GM12891 (cell line): Measurements from ENCODE around the gene TMEM74B.

Experiments used
- DNase-seq: peaks from one replicate; pipeline ENCODE4 v3.0.0; 2011; ENCODE audit warnings: low spot score; ENCODE audit not compliant: insufficient read length
- FAIRE-seq: peaks from 2 replicates; lab custom pipeline; 2011; peaks lifted over from hg19 to GRCh38; lab: Jason Lieb, UNC
- PAX5 ChIP-seq: IDR thresholded peaks from 2 replicates; pipeline ENCODE4 v1.6.1; 2011; ENCODE audit warnings: low read length, moderate library complexity, mild to moderate bottlenecking; ENCODE audit not compliant: insufficient read depth, severe bottlenecking
- POLR2A ChIP-seq: IDR thresholded peaks from 2 replicates; pipeline ENCODE4 v1.6.1; 2011; ENCODE audit warnings: low read depth, low read length, control low read depth
- POLR2AphosphoS5 ChIP-seq: IDR thresholded peaks from 2 replicates; pipeline ENCODE4 v1.6.1; 2011; ENCODE audit warnings: low read depth, low read length, control low read depth
- POU2F2 ChIP-seq: IDR thresholded peaks from 2 replicates; pipeline ENCODE4 v1.6.1; 2011; ENCODE audit warnings: low read depth, mild to moderate bottlenecking, control low read depth, low read length, moderate library complexity
- SPI1 ChIP-seq: IDR thresholded peaks from 2 replicates; pipeline ENCODE4 v1.6.1; 2011; ENCODE audit warnings: low read depth, low read length, control low read depth
- TAF1 ChIP-seq: IDR thresholded peaks from 2 replicates; pipeline ENCODE4 v1.6.1; 2011; ENCODE audit warnings: low read depth, low read length, control low read depth

The TMEM74B gene

DNA sequence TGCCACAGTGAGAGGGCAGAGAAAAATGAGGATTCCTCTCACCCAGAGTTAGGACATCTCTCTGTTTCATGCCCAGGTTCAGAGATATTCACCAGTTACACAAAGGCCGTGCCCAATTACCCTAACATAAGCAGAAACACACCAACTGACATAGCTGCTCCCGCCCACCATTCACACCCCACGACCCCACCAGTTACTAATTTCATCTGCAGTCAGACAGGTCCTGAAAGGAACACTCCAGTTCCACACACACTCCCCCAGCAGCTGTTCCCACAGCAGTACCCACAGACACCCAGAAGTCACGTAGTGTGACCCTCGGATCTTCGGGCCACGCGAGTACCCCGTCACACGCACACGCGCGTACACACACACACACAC lies 532 bp downstream of the TMEM74B start:
- TF ChIP-seq SPI1 (no peak), POLR2AphosphoS5 (no peak), TAF1 (no peak), PAX5 (no peak), POU2F2 (no peak), POLR2A (no peak)
- FAIRE-seq (no peak), DNase-seq (no peak)

- TF ChIP-seq POU2F2, result no peak
Observed at GRCh38 chr20:1183153-1183552, 1.6 kb downstream of the TMEM74B start.

GRCh38 chr20:1182106-1182505 lies 2.7 kb downstream of the TMEM74B start:
- DNase-seq, result no peak
- TF ChIP-seq TAF1 (no peak), POLR2AphosphoS5 (no peak), SPI1 (no peak), PAX5 (no peak), POU2F2 (no peak)
- no peak for FAIRE-seq

More at GRCh38 chr20:1183153-1183552, 1.6 kb downstream of the TMEM74B start:
- FAIRE-seq (no peak), DNase-seq (no peak)

DNA sequence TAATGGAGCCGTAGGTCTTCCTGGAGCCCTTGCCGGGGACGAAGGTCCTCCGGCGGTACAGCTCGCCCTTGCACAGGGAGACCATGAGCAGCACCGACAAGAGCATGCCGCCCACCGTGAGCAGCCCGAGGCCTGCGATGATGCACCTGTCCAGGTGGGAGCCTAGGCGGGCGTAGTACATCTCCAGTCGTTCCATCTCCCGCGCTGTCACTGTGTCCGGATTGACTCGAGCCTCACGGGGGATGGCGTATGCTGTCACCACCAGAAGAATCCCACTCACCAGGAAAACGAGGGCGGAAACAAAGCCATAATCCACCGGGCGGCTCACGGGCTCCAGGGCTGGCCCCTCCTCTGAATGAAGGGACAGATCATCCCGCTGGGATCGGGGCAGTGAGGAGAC lies 3.8 kb downstream of the TMEM74B start:
- TF ChIP-seq SPI1, result no peak
- no peak for TF ChIP-seq TAF1
- no peak for TF ChIP-seq PAX5
- no peak for TF ChIP-seq POLR2AphosphoS5
- no peak for TF ChIP-seq POLR2A
- FAIRE-seq (no peak), DNase-seq (no peak)

DNA sequence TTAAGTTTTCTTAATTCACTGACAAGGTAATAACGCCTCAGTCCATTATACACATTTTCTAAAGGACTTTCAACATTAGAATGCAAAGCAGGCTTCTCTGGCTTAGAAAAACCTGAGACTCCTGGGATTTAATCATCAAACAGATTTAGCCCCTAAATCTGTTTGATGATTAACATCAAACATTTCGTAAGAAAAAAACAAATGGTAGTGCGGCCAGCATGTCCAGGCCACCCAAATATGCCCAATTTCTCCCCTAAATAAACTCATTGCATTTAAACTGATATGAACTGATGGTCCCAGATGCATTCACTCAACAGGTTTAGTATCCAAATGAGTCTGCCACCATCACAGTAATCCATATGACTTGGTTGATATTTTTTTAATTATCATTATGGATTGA lies 6.2 kb downstream of the TMEM74B start:
- no peak for TF ChIP-seq POU2F2
- no peak for TF ChIP-seq POLR2A
- TF ChIP-seq TAF1, result no peak
- no peak for TF ChIP-seq PAX5
- no peak for TF ChIP-seq SPI1
- no peak for TF ChIP-seq POLR2AphosphoS5
- no peak for DNase-seq
- no peak for FAIRE-seq

- no peak for TF ChIP-seq POLR2AphosphoS5
- TF ChIP-seq SPI1, result no peak
- TF ChIP-seq TAF1, result no peak
- TF ChIP-seq POU2F2, result no peak
- TF ChIP-seq PAX5, result no peak
- no peak for TF ChIP-seq POLR2A
- FAIRE-seq, result no peak
Observed at GRCh38 chr20:1178103-1178502, 6.7 kb downstream of the TMEM74B start.

DNA sequence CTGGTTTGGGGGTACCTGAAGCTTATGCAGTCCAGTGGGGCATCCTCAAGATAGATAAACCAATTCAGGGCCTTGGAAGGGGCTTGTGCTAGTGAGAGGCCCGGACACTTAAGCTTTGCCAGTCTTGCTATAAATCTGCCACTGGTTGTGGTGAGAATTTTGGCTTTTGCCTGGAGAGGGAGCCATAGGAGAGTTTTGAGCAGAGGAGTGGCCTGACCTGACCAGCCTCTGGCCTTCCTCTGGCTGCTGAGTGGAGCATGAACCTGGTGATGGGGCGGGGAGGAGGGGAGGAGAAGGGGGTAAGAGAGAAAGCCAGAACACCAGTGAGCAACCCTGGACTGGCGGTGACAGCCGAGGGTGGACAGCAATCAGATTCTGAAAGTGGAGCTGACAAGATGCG lies 7.1 kb downstream of the TMEM74B start:
- TF ChIP-seq PAX5 (no peak), POU2F2 (no peak)
- DNase-seq (no peak), FAIRE-seq (no peak)

More at GRCh38 chr20:1178103-1178502, 6.7 kb downstream of the TMEM74B start:
- no peak for DNase-seq

DNA sequence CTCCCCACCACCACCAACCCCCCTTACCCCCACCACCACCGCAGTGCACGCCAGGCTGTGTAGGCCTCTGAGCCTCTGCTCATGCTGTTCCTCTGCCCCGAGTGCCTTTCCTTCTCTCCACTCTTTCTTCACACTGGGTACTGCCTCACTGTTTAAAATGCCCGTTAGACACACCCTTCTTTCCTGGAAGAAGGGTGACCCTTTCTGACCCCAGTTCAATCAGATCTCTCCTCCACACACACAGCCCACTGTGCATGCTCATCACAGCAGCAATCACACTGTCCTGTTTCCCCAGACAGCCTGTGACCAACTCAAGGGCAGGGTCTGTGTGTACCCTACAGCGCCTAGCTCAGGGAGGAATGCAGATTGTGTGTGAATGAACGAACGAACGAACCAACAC lies 10.0 kb downstream of the TMEM74B start:
- FAIRE-seq, result no peak

DNA sequence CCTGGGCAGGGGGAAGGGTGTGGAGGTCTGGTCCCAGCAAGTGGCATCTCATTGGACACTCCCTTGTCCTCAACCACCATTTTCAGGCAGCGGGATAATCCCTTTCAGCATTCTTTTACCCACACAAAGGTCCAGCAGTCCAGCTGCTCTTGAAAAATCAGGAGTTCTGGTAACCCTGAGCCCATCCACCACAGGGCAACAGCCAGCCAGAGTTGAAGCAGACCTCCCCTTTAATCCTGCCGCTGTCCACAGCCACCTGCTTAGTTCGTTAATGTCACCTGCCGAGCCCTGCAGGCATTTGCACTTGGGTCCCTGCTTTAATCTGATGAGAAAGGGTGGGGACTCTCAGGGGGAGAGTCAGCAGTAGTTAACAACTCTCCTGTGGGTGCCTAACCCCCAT lies 11.1 kb downstream of the TMEM74B start:
- no peak for TF ChIP-seq SPI1
- TF ChIP-seq PAX5, result no peak
- TF ChIP-seq POLR2A, result no peak
- TF ChIP-seq TAF1, result no peak
- TF ChIP-seq POLR2AphosphoS5, result no peak
- TF ChIP-seq POU2F2, result no peak
- DNase-seq (no peak), FAIRE-seq (no peak)

More for the DNA sequence above, 10.0 kb downstream of the TMEM74B start:
- no peak for DNase-seq
- TF ChIP-seq POLR2AphosphoS5, result no peak
- TF ChIP-seq TAF1, result no peak
- TF ChIP-seq POLR2A, result no peak
- TF ChIP-seq POU2F2, result no peak
- TF ChIP-seq SPI1, result no peak

DNA sequence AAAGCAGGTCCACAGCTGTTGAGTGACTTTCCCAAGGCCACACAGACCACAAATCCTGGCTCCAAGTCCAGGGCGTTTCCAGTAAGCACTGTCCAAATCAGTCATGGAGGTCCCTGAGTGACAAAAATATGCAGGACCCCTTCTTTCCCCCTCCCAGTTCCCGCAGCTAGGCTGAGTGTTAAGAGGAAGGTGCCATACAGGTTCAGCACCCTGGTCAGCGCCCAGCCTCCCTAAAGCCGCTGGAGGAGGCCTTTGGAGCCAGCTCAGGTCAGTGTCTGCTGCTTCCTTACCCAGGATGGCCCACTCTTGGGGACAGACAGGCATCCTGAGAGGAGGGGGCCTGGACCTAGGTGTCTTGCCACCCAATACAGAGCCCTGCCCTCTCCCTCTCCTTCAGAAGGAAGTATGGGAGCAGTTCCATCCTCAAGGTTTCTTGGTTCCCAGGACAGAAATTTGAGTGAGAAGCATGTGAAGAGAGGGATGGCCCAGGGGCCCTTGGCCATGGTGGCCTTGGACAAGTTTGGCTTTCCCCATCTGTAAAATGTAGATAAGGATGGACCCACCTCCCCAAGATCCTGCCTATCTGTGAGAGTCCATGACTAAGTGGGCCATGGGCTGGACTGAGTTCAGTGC lies 13.2 kb downstream of the TMEM74B start:
- TF ChIP-seq POLR2A (no peak), PAX5 (no peak), POLR2AphosphoS5 (no peak), SPI1 (no peak), TAF1 (no peak), POU2F2 (no peak)
- FAIRE-seq (no peak), DNase-seq (no peak)

DNA sequence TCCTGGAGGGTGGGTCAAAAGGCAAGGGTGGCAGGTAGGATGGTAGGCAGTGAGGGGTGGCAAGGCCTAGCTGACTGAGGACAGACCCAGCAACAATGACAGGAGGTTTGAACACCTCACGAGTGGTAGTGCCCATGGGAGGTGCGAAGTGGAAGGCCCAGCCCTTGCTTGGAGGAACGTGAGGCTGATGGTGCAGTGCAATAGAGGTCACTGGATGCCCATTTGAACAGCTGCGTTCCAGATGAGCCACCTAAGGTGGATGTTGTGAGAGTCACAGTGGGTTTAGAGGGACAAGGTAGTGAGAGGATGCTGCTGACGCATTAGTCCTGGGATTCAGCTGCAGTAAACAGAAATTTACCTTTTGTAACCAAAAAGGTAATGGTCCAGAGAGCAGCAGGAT lies 15.6 kb downstream of the TMEM74B start:
- FAIRE-seq (no peak), DNase-seq (no peak)
- no peak for TF ChIP-seq POLR2A
- TF ChIP-seq POU2F2, result no peak
- no peak for TF ChIP-seq TAF1
- TF ChIP-seq POLR2AphosphoS5, result no peak
- no peak for TF ChIP-seq PAX5
- no peak for TF ChIP-seq SPI1

DNA sequence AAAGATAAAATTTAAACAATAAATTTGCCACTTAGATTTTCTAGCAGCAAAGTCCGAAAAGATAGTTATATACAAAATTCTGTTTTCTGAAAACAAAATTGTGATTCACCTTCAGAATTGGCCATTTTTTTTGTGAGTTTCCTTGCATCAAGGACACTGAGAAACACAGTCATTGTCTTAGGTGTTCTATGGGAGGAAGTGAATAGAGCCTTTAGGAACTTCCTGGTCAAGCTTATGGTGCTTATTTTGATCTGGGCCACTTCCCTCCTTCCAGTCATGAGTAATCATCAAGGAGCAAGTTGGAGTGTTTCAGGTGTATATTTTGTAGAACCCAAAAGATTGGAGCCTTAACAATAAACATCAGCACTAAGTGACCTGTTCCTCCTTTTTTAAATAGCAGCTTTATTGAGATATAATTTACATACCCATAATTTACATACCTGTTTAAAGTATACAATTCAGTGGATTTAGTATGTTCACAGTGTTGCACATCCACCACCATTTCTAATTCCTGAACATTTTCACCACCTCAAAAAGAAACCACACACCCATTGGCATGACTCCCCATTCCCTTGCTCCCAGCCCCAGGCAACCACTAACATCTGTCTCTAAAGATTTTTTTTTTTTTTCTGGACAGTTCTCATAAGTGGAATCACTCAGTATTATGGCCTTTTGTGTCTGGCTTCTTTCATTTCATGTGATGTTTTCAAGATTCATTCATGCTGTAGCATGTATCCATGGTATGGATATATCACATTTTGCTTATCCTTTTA lies 17.6 kb downstream of the TMEM74B start:
- no peak for FAIRE-seq
- DNase-seq, result no peak
- TF ChIP-seq POLR2AphosphoS5 (no peak), POU2F2 (no peak), PAX5 (no peak), TAF1 (no peak), SPI1 (no peak), POLR2A (no peak)
